B cell (primary cell): ENCODE results near the gene NPHP4. TPM values are rescaled to one million over a fixed set of nuclear protein-coding genes. Genes with fewer than 3 reads are reported as not detected.

ENCODE experiments used
- ATAC-seq: fragments of 200-7000 bp; cut with Tn5 transposase; one replicate; pipeline ENCODE4 v1.10.0; 2021; ENCODE audit warnings: low read depth, mild to moderate bottlenecking, moderate number of reproducible peaks, moderate library complexity
- CTCF ChIA-PET: fragments of 350-600 bp; sonication (Branson Sonifier 250); formaldehyde crosslinking; loops from one replicate; lab custom pipeline; 2021; ENCODE audit warnings: antibody characterized with exemption, inconsistent platforms; lab: Charles Lee
- POLR2A ChIA-PET: fragments of 350-600 bp; sonication (Branson Sonifier 250); formaldehyde crosslinking; loops from one replicate; lab custom pipeline; 2021; ENCODE audit warnings: antibody characterized with exemption; lab: Charles Lee
- DNase-seq: peaks from one replicate; pipeline ENCODE4 v3.0.0; 2013
- H2AFZ ChIP-seq: 2 replicates; pipeline ENCODE4 v1.6.1; 2012; ENCODE audit warnings: mild to moderate bottlenecking, low read depth, low read length; ENCODE audit not compliant: insufficient read depth, poor library complexity, severe bottlenecking
- H3K27ac ChIP-seq, 2 donors: 1 replicate in 1 of 2; 2 replicates in 1 of 2; pipeline ENCODE4 v1.5.1; 2012 to 2013; ENCODE audit warnings: low read length in 2 of 2, mild to moderate bottlenecking in 2 of 2, moderate library complexity in 1 of 2
- H3K27me3 ChIP-seq, 4 experiments: fragments of 200-600 bp in 1 of 4; sonication (generic) in 1 of 4; replicated peaks in 1 of 4; 1 replicate in 2 of 4; 2 replicates in 2 of 4; pipeline versions ENCODE4 v1.6.1 to v1.7.0; 2013 to 2016; ENCODE audit warnings: low read length in 3 of 4, mild to moderate bottlenecking in 2 of 4, mixed read lengths in 1 of 4, moderate library complexity in 1 of 4; ENCODE audit not compliant: insufficient read depth in 4 of 4, control insufficient read depth in 3 of 4; ENCODE audit errors: control extremely low read depth in 1 of 4
- H3K36me3 ChIP-seq, 2 experiments: replicated peaks in 1 of 2; 1 replicate in 1 of 2; 2 replicates in 1 of 2; pipeline versions ENCODE4 v1.6.1 to v1.7.1; 2013; ENCODE audit warnings: low read length in 1 of 2; ENCODE audit not compliant: insufficient read depth in 2 of 2, control insufficient read depth in 1 of 2; ENCODE audit errors: control extremely low read depth in 1 of 2, extremely low read depth in 1 of 2
- H3K4me1 ChIP-seq, 2 donors: fragments of 200-600 bp in 1 of 2; sonication (generic) in 1 of 2; 1 replicate in 1 of 2; 2 replicates in 1 of 2; pipeline versions ENCODE4 v1.5.1 to v1.6.1; 2013 to 2017; ENCODE audit warnings: low read length in 2 of 2; ENCODE audit not compliant: control insufficient read depth in 2 of 2, insufficient read depth in 2 of 2
- H3K4me2 ChIP-seq: replicated peaks from 2 replicates; pipeline ENCODE3; 2012; ENCODE audit warnings: mild to moderate bottlenecking, low read depth, low read length; ENCODE audit not compliant: poor library complexity, severe bottlenecking
- H3K4me3 ChIP-seq, 5 experiments: fragments of 200-600 bp in 1 of 5; sonication (generic) in 1 of 5; 1 replicate in 3 of 5; 2 replicates in 2 of 5; pipeline versions ENCODE4 v1.5.1 to v1.7.0; 2011 to 2016; ENCODE audit warnings: low read length in 4 of 5, mild to moderate bottlenecking in 4 of 5, low read depth in 2 of 5, control low read depth in 1 of 5, moderate library complexity in 1 of 5; ENCODE audit not compliant: insufficient read depth in 1 of 5; ENCODE audit errors: control extremely low read depth in 1 of 5, extremely low read depth in 1 of 5
- H3K79me2 ChIP-seq: fragments of 200-600 bp; sonication (generic); one replicate; pipeline ENCODE4 v1.6.0; 2016; ENCODE audit warnings: low read length; ENCODE audit not compliant: control insufficient read depth, insufficient read depth
- H3K9ac ChIP-seq: fragments of 200-600 bp; sonication (generic); 2 replicates; pipeline ENCODE4 v1.6.1; 2017; ENCODE audit warnings: mild to moderate bottlenecking, low read length, moderate library complexity
- H3K9me3 ChIP-seq, 3 donors: one replicate each; pipeline versions ENCODE4 v1.6.1 to v1.7.1; 2013; ENCODE audit warnings: low read length in 2 of 3; ENCODE audit not compliant: control insufficient read depth in 2 of 3, insufficient read depth in 1 of 3; ENCODE audit errors: control extremely low read depth in 1 of 3
- H4K20me1 ChIP-seq: 2 replicates; pipeline ENCODE4 v1.6.0; 2012; ENCODE audit warnings: mild to moderate bottlenecking, low read length; ENCODE audit not compliant: insufficient read depth, control insufficient read depth, poor library complexity, severe bottlenecking
- H3K27ac Mint-ChIP-seq: one replicate; pipeline ENCODE4 v1.8.0; 2021; ENCODE audit warnings: mixed read lengths
- H3K27me3 Mint-ChIP-seq: one replicate; pipeline ENCODE4 v1.8.0; 2021; ENCODE audit warnings: mixed read lengths
- H3K4me1 Mint-ChIP-seq: one replicate; pipeline ENCODE4 v1.8.0; 2021; ENCODE audit warnings: mixed read lengths
- H3K4me3 Mint-ChIP-seq: one replicate; pipeline ENCODE4 v1.8.0; 2021; ENCODE audit warnings: mixed read lengths
- H3K9me3 Mint-ChIP-seq: one replicate; pipeline ENCODE4 v1.8.0; 2022; ENCODE audit warnings: mixed read lengths; ENCODE audit not compliant: insufficient read depth
- CTCF ChIP-seq: fragments of 200-600 bp; IDR thresholded peaks from one replicate; pipeline ENCODE4 v1.8.0; 2022; ENCODE audit warnings: antibody characterized with exemption, mild to moderate bottlenecking
- EZH2 ChIP-seq: IDR thresholded peaks from 2 replicates; pipeline ENCODE4 v1.6.1; 2012; ENCODE audit warnings: borderline replicate concordance, low read depth, mild to moderate bottlenecking, moderate library complexity, low read length; ENCODE audit not compliant: insufficient read depth, poor library complexity, severe bottlenecking
- WGBS: methylation state at CpG from one replicate; pipeline ENCODE4 v1.1.5; 2013; ENCODE audit warnings: missing lambda C conversion rate; ENCODE audit not compliant: insufficient coverage; 5-methylcytosine and 5-hydroxymethylcytosine counted together
- intact Hi-C: fragments of 100-400 bp; cut with micrococcal nuclease; formaldehyde crosslinking; loops from one replicate; pipeline ENCODE4 v1.10.0; 2022
- polyA plus RNA-seq: library from polyadenylated mRNA; depleted of rRNA; stranded (reverse); fragments of >200 nt; gene quantifications from 2 replicates; pipeline ENCODE4 v1.2.3, GENCODE V29; 2012
- total RNA-seq, 2 donors: library from RNA; stranded (reverse); fragments of 120-200 nt in 1 of 2; gene quantifications; 1 replicate in 1 of 2; 2 replicates in 1 of 2; pipeline versions ENCODE4 v1.2.3 to v1.2.4, GENCODE V29; 2013 to 2022

Gene NPHP4
- total and polyA plus RNA-seq, 2 donors (not counting 1 experiment from before 2014, with no cell fraction given): 6.5 to 14.8 TPM

GRCh38 chr1:6028042-6028850 lies 36.0 kb upstream of the NPHP4 start:
- ATAC-seq (peak; percentile 18), DNase-seq (peak; percentile 86)
- TF ChIP-seq EZH2: no peak
- no peak for TF ChIP-seq CTCF
- POLR2A ChIA-PET: interaction anchor here (3.2 kb wide), 1 partner anchor 35 kb away, joined by 26 read pairs; the partner anchor contains the start of gene NPHP4
- Histone ChIP-seq H3K9ac (peak overlapping the region; percentile 80), H3K4me1 (peaks cover 55 to 64% of the 10 kb centered on the region in 2 donors), H4K20me1 (peaks cover 54% of the 10 kb centered on the region), H3K27ac (peak overlapping the region; percentile 96), H2AFZ (peak overlapping the region; percentile 39), H3K36me3 (peaks cover 0 to 14% of the 10 kb centered on the region in 2 experiments), H3K79me2 (peaks cover 71% of the 10 kb centered on the region), H3K4me3 (peak overlapping the region; percentile 41 to 71 (median 65)), H3K4me2 (peak overlapping the region; percentile 92), H3K27me3 (no peaks in the 10 kb centered on the region), H3K9me3 (no peaks in the 10 kb centered on the region)
- H3K4me1 Mint-ChIP-seq: peaks cover 72% of the 10 kb centered on the region
- 13% methylated on average over 17 of the region's 19 CpGs for WGBS
- intact Hi-C loops: no loop called here
- H3K9me3 Mint-ChIP-seq: no peaks in the 10 kb centered on the region
- CTCF ChIA-PET: interaction anchor here (1.7 to 2.7 kb wide), 2 partner anchors 36 to 37 kb away, joined by 3 to 13 read pairs; partner anchors contain the start of gene NPHP4
- peak overlapping the region; percentile 86 for H3K4me3 Mint-ChIP-seq
- H3K27me3 Mint-ChIP-seq: no peaks in the 10 kb centered on the region
- H3K27ac Mint-ChIP-seq: peak overlapping the region; percentile 93
